Hematopoietic multipotent progenitor cell (in vitro differentiated cells): ENCODE data around the gene FGF12. TPM values are rescaled to one million over a fixed set of nuclear protein-coding genes. Genes with fewer than 3 reads are reported as not detected.

ENCODE experiments used
- DNase-seq, 3 donors: peaks; one replicate each; pipeline ENCODE4 v3.0.0-alpha.2; 2011 to 2015; ENCODE audit warnings: low read depth in 2 of 3, low spot score in 2 of 3
- total RNA-seq: library from RNA; depleted of rRNA; stranded (reverse); fragments of >200 nt; gene quantifications from one replicate; pipeline ENCODE4 v1.2.3, GENCODE V29; 2012

The FGF12 gene
- total RNA-seq, 1 donor = not detected

DNA sequence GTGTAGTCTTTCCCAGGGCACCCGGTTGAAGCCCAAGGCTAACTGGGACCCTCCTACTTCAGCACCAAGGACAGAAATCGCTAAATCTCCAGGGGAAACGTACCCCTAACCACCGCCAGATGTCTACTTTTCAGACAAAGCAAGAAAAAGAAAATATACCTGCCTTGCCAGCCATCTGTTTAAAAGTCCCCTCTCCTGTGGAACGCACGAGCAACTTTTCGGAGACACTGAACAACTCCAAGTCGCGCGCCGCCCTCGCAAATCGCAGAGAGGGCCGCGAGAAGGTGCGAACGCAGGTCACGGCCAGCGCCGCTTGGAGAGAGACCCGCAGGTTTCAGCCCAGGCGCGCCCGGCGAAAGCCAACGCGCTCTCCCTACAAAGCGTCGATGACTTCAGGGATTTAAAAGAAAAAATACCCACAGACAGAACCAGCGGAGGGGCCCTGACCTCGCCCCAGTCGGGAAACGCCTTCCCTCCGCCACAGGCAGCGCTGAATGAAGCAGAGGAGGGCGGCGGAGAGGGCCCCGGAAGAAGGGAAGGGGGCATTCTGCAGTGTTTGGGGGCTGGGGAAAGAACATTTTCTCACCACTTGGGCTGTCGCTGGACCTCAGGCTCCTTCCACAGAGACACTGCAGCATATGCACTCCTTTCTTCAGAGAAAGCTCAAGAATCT, 213.1 kb downstream of the FGF12 start:
- peak in 2 of 3 donors; percentile 41 to 79 for DNase-seq

DNA sequence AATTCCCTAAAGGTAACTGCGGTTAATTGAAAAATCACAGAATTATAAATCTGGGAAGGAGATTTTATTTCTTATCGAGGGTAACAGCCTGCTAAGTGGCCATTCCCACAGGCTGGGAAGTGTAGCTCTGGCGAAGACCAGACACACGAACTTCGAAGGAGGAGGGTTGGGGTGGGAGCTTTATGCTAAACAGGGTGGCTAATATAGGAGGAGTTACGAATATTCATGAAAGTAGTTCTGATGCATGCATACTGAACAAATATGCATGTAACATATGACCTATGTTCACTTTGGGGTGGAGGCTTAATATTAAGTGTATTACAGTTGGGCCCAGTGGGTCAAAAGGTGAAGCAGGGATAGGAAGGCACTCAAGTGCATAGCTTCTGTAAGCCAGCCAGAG, 221.6 kb downstream of the FGF12 start:
- DNase-seq = no peak

DNA sequence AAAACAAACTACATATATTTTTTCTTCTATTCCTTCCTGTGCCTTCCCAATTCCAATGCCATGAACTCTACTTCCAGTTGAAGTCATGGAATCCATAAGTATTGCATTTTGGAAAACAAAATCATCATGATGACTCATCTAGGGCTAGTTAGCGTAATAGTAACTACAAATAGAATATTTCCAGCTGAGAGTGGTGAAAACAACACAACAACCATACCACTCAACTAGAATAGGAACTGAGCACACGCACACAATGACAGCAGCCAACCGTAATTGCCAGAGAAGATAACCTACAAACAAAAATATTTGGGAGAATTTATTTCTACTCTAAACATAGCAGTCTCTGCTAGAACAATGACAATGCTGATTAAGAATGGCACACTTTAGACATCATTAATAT, 225.9 kb downstream of the FGF12 start:
- DNase-seq = no peak

DNA sequence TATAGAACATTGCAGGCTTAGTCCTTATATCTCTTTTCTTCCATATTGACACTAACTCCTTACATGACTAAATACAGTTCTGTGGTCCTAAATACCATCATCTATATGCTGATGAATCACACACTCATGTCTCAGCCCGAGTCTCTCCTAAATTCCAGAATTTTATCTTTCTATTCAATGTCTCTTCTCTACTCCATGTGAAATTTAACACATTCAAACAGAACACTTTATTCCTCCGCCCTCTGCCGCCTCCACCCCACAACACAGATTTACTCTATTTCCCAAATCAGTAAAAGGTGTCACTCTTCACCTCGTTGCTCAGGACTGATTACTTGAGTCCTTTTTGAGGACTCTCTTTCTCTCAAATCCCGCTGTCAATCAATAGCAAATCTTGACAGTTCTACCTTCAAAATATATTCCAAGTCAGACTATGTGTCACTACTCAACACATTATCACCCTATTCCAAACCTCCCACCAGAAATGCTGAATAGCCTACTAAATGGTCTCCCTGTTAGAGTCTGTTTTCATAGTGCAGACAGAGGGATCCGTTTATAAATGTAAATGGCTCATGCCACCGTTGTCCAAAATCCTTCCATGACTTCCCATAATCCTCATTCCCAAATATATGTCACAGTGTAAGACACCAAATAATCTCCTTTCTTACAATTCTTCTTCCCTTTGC, 230.3 kb downstream of the FGF12 start:
- DNase-seq = no peak

DNA sequence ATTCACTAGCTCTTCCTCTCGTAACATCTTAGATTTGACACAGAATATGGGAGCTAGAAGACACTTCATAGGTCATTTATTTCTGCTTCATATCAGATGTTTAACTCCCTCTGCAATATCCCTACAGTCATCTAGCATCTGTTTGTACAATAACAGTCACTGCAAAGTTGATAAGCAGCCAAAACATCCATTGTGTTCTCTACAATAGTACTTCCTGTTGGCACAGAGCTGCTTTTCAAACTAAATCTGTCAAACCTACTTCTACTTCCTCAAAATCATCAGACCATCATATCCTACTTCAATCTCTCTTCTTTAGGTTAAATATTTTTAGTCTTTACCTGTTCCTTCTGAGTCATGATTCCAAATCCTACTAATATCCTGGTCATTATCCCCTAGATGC, 233.2 kb downstream of the FGF12 start:
- peak in 2 of 3 donors; percentile 14 to 80 for DNase-seq

DNA sequence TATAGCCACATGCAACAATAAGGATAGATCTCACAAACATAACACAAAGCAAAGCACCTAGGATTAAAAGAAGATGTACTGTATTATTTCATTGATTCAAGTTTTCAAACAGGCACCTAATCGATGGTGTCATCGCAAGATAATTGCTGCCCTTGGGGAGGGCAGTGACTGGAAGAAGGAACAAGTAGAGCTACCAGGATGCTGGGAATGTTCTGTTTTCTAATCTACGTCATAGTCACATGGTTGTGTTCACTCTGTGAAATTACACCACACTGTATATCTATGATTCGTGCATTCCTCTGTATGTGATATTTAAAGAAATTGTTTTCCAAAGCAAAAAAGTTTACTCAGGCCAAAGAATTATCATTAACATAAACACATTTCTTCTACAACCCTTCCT, 236.6 kb downstream of the FGF12 start:
- DNase-seq = no peak

DNA sequence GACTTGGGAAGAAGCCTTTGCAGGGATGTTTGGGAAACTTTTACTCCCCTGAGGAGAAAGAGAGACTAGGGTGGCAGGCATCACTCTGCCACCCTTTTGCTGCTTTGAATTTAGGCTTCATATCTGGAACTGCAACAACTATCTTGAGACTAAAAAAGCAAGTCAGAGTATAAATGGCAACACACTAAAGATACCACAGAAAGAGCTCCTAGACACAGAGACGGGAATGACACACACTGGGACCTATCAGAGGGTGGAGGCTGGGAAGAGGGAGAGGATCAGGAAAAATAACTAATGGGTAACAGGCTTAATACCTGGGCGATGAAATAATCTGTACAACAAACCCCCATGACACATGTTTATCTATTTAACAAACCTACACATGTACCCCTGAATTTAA, 237.8 kb downstream of the FGF12 start:
- no peak for DNase-seq

DNA sequence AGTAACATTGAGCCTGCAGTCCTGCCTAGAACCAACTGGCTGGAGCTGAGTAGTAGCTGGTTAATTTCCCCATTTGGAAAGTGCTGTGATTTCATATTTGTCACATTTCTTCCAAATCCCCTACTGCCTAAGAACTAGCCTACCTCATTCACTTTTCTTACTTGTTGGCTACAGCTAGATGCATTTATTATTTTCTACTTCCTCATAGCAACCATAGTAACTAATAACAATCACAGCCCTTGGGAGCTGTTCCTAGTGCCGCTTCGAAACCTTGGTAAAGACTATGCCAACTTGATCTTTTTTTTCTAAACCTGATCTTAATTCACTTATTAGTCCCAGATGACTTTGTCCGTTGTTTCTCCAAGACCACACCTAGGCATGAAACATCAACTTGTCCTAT, 240.3 kb downstream of the FGF12 start:
- peak in 1 of 3 donors; percentile 5 for DNase-seq

DNA sequence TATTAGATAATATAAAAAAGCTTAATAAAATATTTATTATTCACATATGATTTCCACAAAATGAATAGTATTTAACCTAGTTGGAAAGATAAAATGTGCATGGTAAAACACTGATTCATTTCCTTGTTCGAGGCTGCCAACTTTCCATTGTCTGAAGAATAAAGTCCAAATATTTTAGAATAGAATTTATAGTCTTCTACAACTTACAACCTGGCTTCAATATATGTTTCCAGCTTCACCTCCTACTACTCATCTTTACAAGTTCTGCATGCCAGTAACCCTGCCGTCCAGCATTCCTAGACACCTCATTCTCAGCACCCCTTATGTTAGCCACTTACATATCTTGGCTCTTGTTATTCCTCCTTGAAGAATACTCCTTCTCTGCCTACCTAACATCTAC, 244.5 kb downstream of the FGF12 start:
- no peak for DNase-seq

DNA sequence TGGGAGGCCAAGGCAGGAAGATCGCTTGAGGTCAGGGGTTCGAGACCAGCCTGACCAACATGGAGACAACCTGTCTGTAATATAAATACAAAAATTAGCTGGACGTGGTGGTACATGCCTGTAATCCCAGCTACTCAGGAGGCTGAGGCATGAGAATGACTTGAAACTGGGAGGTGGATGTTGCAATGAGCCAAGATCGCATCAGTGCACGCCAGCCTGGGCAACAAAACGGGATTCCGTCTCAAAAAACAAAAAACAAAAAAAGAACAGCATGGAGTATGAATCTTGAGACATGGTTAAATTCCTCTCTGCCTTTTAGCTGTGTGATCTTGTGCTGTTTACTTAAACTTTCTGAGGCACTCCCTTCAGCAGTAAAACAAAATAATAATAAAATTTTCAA, 244.9 kb downstream of the FGF12 start:
- no peak for DNase-seq

DNA sequence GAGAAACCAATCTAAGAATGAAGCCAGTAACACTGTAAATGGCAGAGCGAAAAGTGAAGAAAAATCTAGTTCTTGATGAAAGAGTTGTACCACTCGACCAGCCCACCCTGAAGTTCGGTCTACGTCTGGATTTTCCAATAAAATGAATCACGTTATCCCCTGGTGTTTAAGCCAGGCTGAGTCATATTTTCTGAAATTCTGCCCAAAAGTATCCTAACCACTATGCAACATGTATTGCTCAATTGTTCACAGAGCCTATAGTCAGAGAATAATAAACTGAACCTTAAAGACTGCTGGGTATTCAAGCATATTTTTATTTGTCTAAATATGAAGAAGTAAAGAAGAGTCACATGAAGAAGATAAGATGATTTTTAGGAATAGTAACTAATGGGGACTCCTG, 245.7 kb downstream of the FGF12 start:
- no peak for DNase-seq

DNA sequence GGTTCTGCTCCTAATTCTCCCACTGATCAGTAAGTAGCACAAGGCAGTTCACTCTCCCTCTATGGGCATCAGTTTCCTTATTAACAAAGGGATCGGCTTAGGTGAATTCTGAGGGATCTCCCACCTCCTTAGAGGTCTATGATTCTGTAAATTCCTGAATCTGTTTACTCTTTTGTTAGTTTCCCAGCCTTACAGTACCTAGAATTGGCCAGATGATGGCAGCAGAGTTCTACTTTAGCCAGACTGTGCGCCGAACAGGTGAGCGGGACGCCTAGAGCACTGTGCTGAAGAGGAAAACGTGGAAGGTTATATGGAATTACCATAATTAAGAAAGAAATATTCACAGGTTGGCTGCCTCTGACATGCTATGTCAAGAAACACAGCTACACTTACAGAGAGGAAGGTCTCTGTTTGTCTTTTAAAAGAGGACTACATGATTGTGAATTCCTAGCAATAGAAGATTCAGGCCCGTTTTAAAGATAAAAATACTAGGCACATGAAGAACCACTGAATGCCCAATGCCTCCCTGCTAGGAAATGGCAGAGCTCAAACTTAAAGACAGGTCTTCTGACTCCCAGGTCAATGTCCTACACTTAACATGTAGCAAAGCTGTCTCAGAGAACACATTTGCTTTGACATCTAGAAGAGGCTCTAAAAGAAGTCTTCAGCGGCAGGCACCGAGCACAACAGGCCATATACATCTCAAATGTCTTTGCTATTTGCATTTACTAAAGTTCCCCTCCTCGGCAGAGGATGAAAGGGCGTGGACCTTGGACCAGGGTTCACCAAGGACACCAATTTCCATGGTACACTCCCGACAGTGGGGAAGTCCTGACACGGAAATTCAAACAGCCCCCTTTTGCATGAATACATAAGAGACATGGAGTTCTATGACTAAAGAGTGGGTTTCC, 259.9 kb downstream of the FGF12 start:
- peak; percentile 9 to 64 (median 20) for DNase-seq

DNA sequence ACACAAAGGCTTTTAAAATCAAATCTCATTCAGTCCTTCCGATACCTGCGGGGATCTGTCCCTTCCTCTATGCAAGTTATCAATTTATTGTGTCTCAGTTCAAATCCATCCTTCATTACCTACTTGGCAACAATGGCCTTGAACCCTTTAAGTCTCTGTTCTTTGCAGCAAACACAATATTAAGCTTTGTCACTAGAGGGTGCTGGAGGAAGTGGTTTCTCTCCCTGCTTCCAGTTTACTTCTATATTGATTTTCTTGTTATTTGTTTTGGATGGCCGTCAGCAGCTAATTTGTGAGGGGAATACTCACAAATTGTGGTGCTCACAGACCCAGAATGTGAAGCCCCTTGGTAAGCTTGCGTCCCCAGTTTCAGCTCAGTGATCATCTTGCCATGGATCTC, 278.3 kb downstream of the FGF12 start:
- DNase-seq = peak in 1 of 3 donors; percentile 6

DNA sequence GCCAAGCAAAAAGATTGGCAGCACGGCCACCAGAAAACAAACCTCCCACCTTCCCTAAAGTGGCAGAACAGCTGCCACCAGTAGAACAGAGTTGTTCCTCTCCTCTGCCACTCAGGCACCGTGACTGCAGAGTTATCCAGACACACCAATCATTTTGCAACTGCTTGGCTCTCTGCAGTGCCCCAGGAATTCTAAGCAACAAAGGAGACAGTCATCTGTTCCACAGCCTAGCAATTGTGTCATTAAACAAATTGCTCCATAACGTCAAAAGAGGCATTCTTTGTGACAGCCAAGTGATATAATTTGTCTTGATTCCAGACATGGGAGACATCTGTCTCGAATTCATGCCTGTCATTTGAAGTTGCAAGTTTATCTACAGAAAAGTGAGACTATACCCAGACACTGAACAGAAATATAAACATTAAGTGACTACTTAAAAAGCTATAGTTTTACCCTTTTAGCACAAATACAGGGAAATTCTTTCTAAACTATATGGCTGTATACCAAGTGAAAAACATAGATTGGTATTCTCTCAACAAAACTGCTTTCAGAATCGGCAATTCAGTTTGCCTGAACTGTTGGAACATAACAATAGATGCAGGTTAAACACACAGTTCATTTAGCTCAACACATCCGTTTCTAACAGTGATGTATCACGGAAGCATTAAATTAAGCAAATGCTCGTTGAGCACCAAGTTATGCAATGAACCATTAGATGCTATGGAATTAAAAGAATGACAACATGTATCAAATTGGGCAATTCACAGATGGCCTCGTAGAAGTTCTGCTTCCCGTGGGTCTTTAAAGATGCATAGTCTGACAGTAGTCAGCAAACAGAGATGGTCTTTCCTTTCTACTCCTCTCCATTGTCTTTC, 281.3 kb downstream of the FGF12 start:
- no peak for DNase-seq

DNA sequence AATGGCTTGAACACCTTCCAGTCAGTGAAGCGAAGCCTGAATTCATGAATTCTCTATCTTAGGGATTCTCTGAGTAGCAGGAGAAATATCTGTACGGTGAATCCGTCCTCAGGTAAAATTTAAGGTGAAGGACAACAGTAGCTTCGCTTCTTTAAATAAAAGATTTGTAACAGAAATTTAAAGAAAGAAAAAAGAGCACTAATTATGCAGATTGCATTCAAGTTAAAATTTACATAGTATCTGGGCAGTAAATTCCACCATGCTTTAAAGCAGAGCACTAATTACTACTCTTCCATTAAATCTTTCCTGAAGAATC, 282.6 kb downstream of the FGF12 start:
- DNase-seq = no peak

DNA sequence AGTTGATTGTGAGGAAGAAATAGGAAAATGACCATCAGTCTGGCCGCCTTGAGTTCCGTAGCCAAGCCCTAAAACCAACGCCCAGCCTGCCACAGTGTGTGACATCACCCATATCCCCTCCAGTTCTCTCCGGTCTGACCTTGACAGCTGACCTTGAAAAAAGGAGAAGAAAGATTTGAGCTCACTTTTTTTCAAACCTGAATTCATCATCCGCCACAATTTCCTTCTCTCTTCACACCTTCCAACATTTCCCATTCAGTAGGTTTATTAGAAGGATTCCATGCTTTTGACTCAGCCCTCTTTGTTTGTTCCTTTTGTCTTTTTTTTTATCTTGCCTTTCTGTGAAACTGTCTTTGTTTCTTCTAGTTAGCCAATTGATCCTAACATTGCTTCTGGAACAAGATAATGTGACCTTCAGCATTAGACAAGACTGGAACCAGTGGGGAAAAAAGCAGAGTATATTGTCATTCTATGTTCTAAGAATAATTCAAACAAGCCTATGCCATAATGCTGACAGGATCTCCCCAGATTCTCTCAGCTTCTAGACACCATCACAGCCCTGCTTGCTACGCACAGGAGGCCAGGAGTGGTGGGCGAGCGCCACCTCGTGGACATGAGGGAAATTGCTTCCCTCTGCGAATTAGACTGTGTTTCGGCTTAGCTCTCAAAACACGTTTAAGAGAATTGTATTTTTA, 283.1 kb downstream of the FGF12 start:
- peak; percentile 5 to 72 (median 41) for DNase-seq

DNA sequence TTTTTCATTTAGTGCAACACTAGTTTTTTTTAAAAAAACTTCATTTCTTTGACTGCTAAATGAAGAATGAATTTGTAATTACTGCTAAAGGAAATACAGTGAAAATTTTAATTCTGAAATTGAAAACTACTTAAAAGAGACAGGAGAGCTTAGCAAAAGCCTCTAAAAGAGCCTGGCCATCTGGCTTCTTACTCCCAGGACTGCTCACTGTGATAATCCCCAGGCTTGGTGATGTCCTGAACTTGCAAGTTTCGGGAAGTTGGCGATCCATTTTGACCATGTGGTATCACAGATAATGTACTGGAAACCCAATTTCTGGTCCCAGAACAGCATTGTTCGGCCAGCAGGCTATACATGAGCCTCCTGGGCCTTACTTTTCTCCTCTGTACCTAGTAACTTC, 292.1 kb downstream of the FGF12 start:
- no peak for DNase-seq

DNA sequence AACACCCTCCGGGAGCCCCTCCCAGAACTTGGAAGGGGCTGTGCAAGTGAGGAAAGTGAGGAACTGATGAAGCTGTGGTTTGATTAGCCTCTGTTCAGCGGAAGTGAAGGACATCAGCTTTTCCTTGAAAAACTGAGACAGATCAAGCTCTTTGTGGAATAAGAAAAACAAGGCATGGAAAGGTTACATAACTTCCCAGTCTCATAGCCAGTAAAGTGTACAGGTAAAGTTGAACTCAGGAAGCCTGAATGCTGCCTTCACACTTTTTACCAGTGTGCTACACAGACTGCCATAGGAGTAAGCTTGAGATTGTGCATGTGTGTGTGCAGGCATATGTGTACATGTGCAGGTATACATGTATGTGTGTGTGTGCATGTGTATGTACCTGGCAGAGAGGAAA, 293.2 kb downstream of the FGF12 start:
- no peak for DNase-seq

DNA sequence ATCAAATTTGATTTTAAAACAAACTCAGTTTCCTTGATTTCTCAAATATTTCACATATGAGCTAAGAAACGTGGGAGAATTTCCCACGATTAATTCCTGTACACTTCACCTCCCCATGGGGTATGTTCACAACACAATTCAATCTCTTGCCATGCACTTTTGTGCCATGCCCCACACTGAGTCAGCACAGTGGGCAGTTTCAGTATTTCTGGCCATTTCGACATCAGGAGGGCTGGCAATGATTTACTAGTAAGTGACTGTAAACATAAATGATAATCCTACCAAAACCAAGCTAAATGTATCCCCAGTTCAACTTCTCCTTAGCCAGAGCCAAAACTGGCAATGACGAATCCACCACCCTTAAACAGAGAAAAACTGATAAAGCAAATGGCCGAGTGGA, 293.6 kb downstream of the FGF12 start:
- no peak for DNase-seq

DNA sequence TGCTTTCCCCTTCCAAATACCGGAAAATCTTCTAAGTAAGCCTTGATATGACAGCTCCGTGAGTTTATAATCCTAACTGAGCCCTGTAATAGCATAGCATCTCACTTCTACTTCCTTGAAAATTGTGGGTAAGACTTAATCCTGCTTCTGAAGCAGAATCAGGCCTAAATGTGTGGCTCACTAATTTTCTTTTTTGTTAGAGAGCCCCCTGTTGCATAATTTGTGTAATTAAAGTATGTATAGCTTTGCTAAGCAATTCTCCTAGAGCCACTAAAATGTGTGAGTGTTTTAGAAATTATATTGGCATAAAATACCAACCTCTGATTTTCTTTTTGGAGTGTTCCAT, 304.4 kb downstream of the FGF12 start:
- peak in 2 of 3 donors; percentile 5 to 46 for DNase-seq
